Uterus (tissue), 4 donors: ENCODE results near the gene DISP3. TPM values are rescaled to one million over a fixed set of nuclear protein-coding genes. Genes with fewer than 3 reads are reported as not detected.

ENCODE experiments used
- DNase-seq, 2 donors: peaks; one replicate each; pipeline ENCODE4 v3.0.0-alpha.2; 2019 to 2020
- H3K27ac ChIP-seq, 2 donors: fragments of 200-600 bp; sonication (generic); 1 replicate in 1 of 2; 2 replicates in 1 of 2; pipeline ENCODE4 v1.5.1; 2016 to 2018
- H3K27me3 ChIP-seq, 2 donors: fragments of 200-600 bp; sonication (generic); one replicate each; pipeline ENCODE4 v1.5.1; 2018 to 2019; ENCODE audit warnings: control low read depth in 1 of 2
- H3K36me3 ChIP-seq, 2 donors: fragments of 200-600 bp; sonication (generic); one replicate each; pipeline ENCODE4 v1.5.1; 2019; ENCODE audit warnings: control low read depth in 1 of 2
- H3K4me1 ChIP-seq, 2 donors: fragments of 200-600 bp; sonication (generic); one replicate each; pipeline ENCODE4 v1.5.1; 2018 to 2019; ENCODE audit warnings: control low read depth in 1 of 2
- H3K4me3 ChIP-seq, 2 donors: fragments of 200-600 bp; sonication (generic); 1 replicate in 1 of 2; 2 replicates in 1 of 2; pipeline ENCODE4 v1.5.1; 2018 to 2019; ENCODE audit warnings: mild to moderate bottlenecking in 1 of 2
- H3K9me3 ChIP-seq, 2 donors: fragments of 200-600 bp; sonication (generic); one replicate each; pipeline ENCODE4 v1.5.1; 2019; ENCODE audit warnings: control low read depth in 1 of 2
- POLR2A ChIP-seq, 2 donors: fragments of 450-650 bp; IDR thresholded peaks; one replicate each; pipeline ENCODE4 v1.6.1; 2016; ENCODE audit warnings: antibody characterized with exemption in 2 of 2, mild to moderate bottlenecking in 1 of 2, moderate library complexity in 1 of 2
- intact Hi-C: fragments of 100-400 bp; cut with DNase I; formaldehyde crosslinking; loops from one replicate; pipeline ENCODE4 v1.15.1; 2023; ENCODE audit warnings: low total_unique reads
- total RNA-seq, 4 donors: library from RNA; depleted of rRNA in 3 of 4; stranded (reverse); fragments of >200 nt in 3 of 4; gene quantifications; one replicate each; pipeline versions ENCODE4 v1.1.0 to v1.2.4, GENCODE V29; 2014 to 2023
- TF ChIP-seq, protein P1 (sequence below), 4 experiments: fragments of 200-600 bp in 2 of 4; fragments of 450-650 bp in 2 of 4; sonication (generic) in 2 of 4; IDR thresholded peaks; one replicate each; pipeline ENCODE4 v1.5.1; 2016 to 2019; ENCODE audit warnings: antibody characterized with exemption in 4 of 4, mild to moderate bottlenecking in 2 of 4, moderate library complexity in 1 of 4
- donor health status: DM: yes; HTN: yes; CAD: no.

DISP3 gene
- total RNA-seq, 4 donors from 2014 or later, result 0.09 to 0.90 TPM; not detected in 2

GRCh38 chr1:11571906-11572616 lies 93.1 kb downstream of the DISP3 start:
- no peak overlapping the region for H3K4me3 ChIP-seq
- no peaks in the 10 kb centered on the region for H3K9me3 ChIP-seq
- TF ChIP-seq, protein P1, sequence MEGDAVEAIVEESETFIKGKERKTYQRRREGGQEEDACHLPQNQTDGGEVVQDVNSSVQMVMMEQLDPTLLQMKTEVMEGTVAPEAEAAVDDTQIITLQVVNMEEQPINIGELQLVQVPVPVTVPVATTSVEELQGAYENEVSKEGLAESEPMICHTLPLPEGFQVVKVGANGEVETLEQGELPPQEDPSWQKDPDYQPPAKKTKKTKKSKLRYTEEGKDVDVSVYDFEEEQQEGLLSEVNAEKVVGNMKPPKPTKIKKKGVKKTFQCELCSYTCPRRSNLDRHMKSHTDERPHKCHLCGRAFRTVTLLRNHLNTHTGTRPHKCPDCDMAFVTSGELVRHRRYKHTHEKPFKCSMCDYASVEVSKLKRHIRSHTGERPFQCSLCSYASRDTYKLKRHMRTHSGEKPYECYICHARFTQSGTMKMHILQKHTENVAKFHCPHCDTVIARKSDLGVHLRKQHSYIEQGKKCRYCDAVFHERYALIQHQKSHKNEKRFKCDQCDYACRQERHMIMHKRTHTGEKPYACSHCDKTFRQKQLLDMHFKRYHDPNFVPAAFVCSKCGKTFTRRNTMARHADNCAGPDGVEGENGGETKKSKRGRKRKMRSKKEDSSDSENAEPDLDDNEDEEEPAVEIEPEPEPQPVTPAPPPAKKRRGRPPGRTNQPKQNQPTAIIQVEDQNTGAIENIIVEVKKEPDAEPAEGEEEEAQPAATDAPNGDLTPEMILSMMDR (IDR thresholded peaks at IDR 0.05), result no peak
- TF ChIP-seq POLR2A (IDR thresholded peaks at IDR 0.05), result no peak
- H3K27me3 ChIP-seq, result no peaks in the 10 kb centered on the region
- H3K27ac ChIP-seq, result no peak overlapping the region
- intact Hi-C loops, result no loop called here
- no peaks in the 10 kb centered on the region for H3K4me1 ChIP-seq
- no peak for DNase-seq
- H3K36me3 ChIP-seq, result no peaks in the 10 kb centered on the region

DNA sequence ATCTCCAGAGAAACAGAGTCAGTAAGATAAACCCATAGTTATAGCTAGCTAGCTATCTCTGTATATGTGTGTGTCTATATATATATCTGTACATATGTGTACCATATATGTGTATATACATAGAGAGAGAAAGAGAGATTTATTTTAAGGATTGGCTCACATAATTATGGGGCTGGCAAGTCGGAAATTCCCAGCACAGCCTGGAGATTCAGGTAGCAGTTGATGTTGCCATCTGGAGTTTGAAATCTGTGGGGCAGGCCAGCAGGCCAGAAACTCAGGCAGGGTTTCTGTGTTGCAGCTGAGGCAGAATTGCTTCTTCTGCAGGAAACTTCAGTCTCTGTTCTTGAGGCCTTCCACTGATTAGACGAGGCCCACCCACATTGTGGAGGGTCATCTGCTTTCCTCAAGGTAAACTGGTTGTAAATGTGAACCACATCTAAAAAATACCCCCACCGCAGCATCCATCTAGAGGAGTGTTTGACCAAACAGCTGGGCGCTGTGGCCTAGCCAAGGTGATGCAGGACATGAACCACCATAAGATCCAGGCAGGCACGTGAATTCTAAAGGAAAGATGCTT lies 94.2 kb downstream of the DISP3 start:
- no peak for DNase-seq
- TF ChIP-seq, protein P1 (IDR thresholded peaks at IDR 0.05), result no peak
- TF ChIP-seq POLR2A (IDR thresholded peaks at IDR 0.05), result no peak
- H3K4me3 ChIP-seq, result no peak overlapping the region
- no peaks in the 10 kb centered on the region for H3K27me3 ChIP-seq
- intact Hi-C loops, result no loop called here
- no peak overlapping the region for H3K27ac ChIP-seq
- no peaks in the 10 kb centered on the region for H3K4me1 ChIP-seq
- H3K9me3 ChIP-seq, result no peaks in the 10 kb centered on the region
- no peaks in the 10 kb centered on the region for H3K36me3 ChIP-seq

DNA sequence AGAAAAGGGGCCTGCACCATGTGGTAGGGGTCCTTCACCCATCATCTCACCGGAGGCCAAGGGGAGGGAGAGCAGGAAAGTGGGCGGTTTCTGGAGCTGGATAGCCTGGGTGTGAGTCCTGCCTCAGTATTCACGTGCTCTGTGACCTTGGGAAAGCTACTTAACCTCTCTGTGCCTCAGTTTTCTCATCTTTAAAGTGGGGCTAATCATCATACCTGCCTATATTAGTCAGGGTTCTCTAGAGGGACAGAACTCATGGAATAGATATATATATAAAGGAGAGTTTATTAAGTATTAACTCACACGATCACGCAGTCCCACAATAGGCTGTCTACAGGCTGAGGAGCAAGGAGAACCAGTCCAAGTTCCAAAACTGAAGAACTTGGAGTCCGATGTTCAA lies 96.6 kb downstream of the DISP3 start:
- H3K36me3 ChIP-seq, result no peaks in the 10 kb centered on the region
- no peak for DNase-seq
- intact Hi-C loops, result no loop called here
- no peaks in the 10 kb centered on the region for H3K27me3 ChIP-seq
- H3K4me1 ChIP-seq, result no peaks in the 10 kb centered on the region
- H3K9me3 ChIP-seq, result no peaks in the 10 kb centered on the region
- TF ChIP-seq, protein P1 (IDR thresholded peaks at IDR 0.05), result no peak
- no peak for TF ChIP-seq POLR2A (IDR thresholded peaks at IDR 0.05)
- H3K4me3 ChIP-seq, result no peak overlapping the region
- no peak overlapping the region for H3K27ac ChIP-seq

- Histone ChIP-seq H3K4me1 (no peaks in the 10 kb centered on the region), H3K27me3 (no peaks in the 10 kb centered on the region), H3K36me3 (no peaks in the 10 kb centered on the region), H3K9me3 (no peaks in the 10 kb centered on the region), H3K4me3 (no peak overlapping the region), H3K27ac (no peak overlapping the region)
- intact Hi-C loops, result no loop called here
- DNase-seq, result no peak
- TF ChIP-seq POLR2A (IDR thresholded peaks at IDR 0.05), result no peak
- TF ChIP-seq, protein P1 (IDR thresholded peaks at IDR 0.05), result no peak
Measured at GRCh38 chr1:11576109-11576875, 97.3 kb downstream of the DISP3 start.

GRCh38 chr1:11578004-11578403 lies 99.0 kb downstream of the DISP3 start:
- H3K9me3 ChIP-seq, result no peaks in the 10 kb centered on the region
- H3K4me1 ChIP-seq, result no peaks in the 10 kb centered on the region
- no peak overlapping the region for H3K4me3 ChIP-seq
- intact Hi-C loops, result no loop called here
- no peak for TF ChIP-seq POLR2A (IDR thresholded peaks at IDR 0.05)
- TF ChIP-seq, protein P1 (IDR thresholded peaks at IDR 0.05), result no peak
- H3K27ac ChIP-seq, result no peak overlapping the region
- no peak for DNase-seq
- no peaks in the 10 kb centered on the region for H3K27me3 ChIP-seq
- H3K36me3 ChIP-seq, result no peaks in the 10 kb centered on the region
